DMS53 treated with DMSO at 0.1 percent for 48 hours (cell line): ENCODE results near the gene FAM117B.
"Not testable (repeated sequence)": the region's sequence is repeated elsewhere in the genome, so short reads cannot be mapped to it uniquely, and the experiment has no call there.

Experiments used
- DNase-seq: peaks from one replicate; lab custom pipeline; 2025; ENCODE audit not compliant: unreplicated experiment; lab: John Stamatoyannopoulos, UW

Gene FAM117B

GRCh38 chr2:202807431-202808138, 172.8 kb downstream of the FAM117B start:
- not testable (repeated sequence) for DNase-seq

GRCh38 chr2:202808754-202809153, 174.0 kb downstream of the FAM117B start:
- no peak for DNase-seq

GRCh38 chr2:202813387-202813786, 178.6 kb downstream of the FAM117B start:
- no peak for DNase-seq

- no peak for DNase-seq
Observed at GRCh38 chr2:202814226-202814625, 179.5 kb downstream of the FAM117B start.

GRCh38 chr2:202815548-202816360, 181.0 kb downstream of the FAM117B start:
- DNase-seq = no peak

- no peak for DNase-seq
Observed at GRCh38 chr2:202817771-202818170, 183.0 kb downstream of the FAM117B start.

GRCh38 chr2:202818321-202818720, 183.6 kb downstream of the FAM117B start:
- DNase-seq = no peak
